H1 (cell line): ENCODE data around the gene KCNQ1. TPM values are rescaled to one million over a fixed set of nuclear protein-coding genes. Genes with fewer than 3 reads are reported as not detected.

Source experiments
- CTCF ChIA-PET: fragments of 300-600 bp; sonication (Branson Sonifier 250); formaldehyde crosslinking; loops from one replicate; lab custom pipeline; 2021; ENCODE audit not compliant: partially characterized antibody; lab: Charles Lee
- POLR2A ChIA-PET: fragments of 300-600 bp; sonication (Branson Sonifier 250); formaldehyde crosslinking; loops from one replicate; lab custom pipeline; 2021; ENCODE audit warnings: inconsistent platforms; ENCODE audit not compliant: partially characterized antibody; lab: Charles Lee
- DNase-seq, 2 experiments: peaks; one replicate each; pipeline versions ENCODE4 v3.0.0 to v3.0.0-alpha.2; 2010 to 2022; ENCODE audit warnings: low spot score in 2 of 2, low read depth in 1 of 2, mixed read lengths in 1 of 2
- FAIRE-seq: peaks from 2 replicates; lab custom pipeline; 2011; peaks lifted over from hg19 to GRCh38; lab: Jason Lieb, UNC
- H2AFZ ChIP-seq: 2 replicates; pipeline ENCODE4 v1.8.1; 2012; ENCODE audit warnings: low read length, inconsistent platforms
- H2AK5ac ChIP-seq: 2 replicates; pipeline ENCODE4 v1.6.1; 2013; ENCODE audit warnings: low read depth, low read length
- H2BK120ac ChIP-seq: replicated peaks from 2 replicates; pipeline ENCODE3; 2013; ENCODE audit warnings: low read depth, low read length, inconsistent platforms
- H2BK12ac ChIP-seq: 2 replicates; pipeline ENCODE4 v1.6.1; 2013; ENCODE audit warnings: low read depth, low read length
- H2BK15ac ChIP-seq: 2 replicates; pipeline ENCODE4 v1.6.1; 2013; ENCODE audit warnings: low read length
- H2BK20ac ChIP-seq: 2 replicates; pipeline ENCODE4 v1.6.1; 2013; ENCODE audit warnings: low read length
- H2BK5ac ChIP-seq: 2 replicates; pipeline ENCODE4 v1.6.1; 2013; ENCODE audit warnings: low read depth, low read length
- H3K14ac ChIP-seq: 2 replicates; pipeline ENCODE4 v1.6.1; 2013; ENCODE audit warnings: inconsistent platforms; ENCODE audit not compliant: insufficient read length
- H3K18ac ChIP-seq: 2 replicates; pipeline ENCODE4 v1.6.1; 2013; ENCODE audit warnings: low read length; ENCODE audit errors: extremely low read depth
- H3K23ac ChIP-seq: 2 replicates; pipeline ENCODE4 v1.6.1; 2013; ENCODE audit warnings: inconsistent platforms; ENCODE audit not compliant: insufficient read length
- H3K23me2 ChIP-seq: 2 replicates; pipeline ENCODE4 v1.6.1; 2013; ENCODE audit warnings: low read depth, low read length
- H3K27ac ChIP-seq: 2 replicates; pipeline ENCODE4 v1.6.1; 2011; ENCODE audit warnings: low read depth, low read length, inconsistent platforms
- H3K27me3 ChIP-seq, 4 experiments: replicated peaks in 1 of 4; 1 replicate in 1 of 4; 2 replicates in 3 of 4; pipeline versions ENCODE4 v1.6.1 to v1.8.1; 2011 to 2013; ENCODE audit warnings: low read length in 3 of 4, mild to moderate bottlenecking in 3 of 4, inconsistent platforms in 2 of 4, mixed read lengths in 2 of 4, moderate library complexity in 1 of 4; ENCODE audit not compliant: control insufficient read depth in 3 of 4, insufficient read depth in 3 of 4; ENCODE audit errors: extremely low read depth in 1 of 4
- H3K36me3 ChIP-seq, 4 experiments: 2 replicates each; pipeline versions ENCODE4 v1.6.1 to v1.8.1; 2011 to 2013; ENCODE audit warnings: mild to moderate bottlenecking in 4 of 4, low read length in 3 of 4, moderate library complexity in 2 of 4, control low read depth in 1 of 4, inconsistent platforms in 1 of 4; ENCODE audit not compliant: insufficient read depth in 4 of 4, control insufficient read depth in 2 of 4
- H3K4ac ChIP-seq: replicated peaks from 2 replicates; pipeline ENCODE3; 2013; ENCODE audit warnings: low read length, low read depth, mixed read lengths, inconsistent platforms; ENCODE audit not compliant: insufficient read length
- H3K4me1 ChIP-seq, 4 experiments: replicated peaks in 1 of 4; 1 replicate in 1 of 4; 2 replicates in 3 of 4; pipeline versions ENCODE4 v1.6.1 to v1.8.1; 2011 to 2013; ENCODE audit warnings: low read length in 3 of 4, inconsistent platforms in 2 of 4, mixed read lengths in 1 of 4; ENCODE audit not compliant: insufficient read depth in 4 of 4, control insufficient read depth in 3 of 4
- H3K4me2 ChIP-seq, 2 experiments: 2 replicates each; pipeline versions ENCODE4 v1.6.1 to v1.8.1; 2011 to 2013; ENCODE audit warnings: low read depth in 2 of 2, low read length in 2 of 2, control low read depth in 1 of 2, inconsistent platforms in 1 of 2, mild to moderate bottlenecking in 1 of 2; ENCODE audit not compliant: insufficient read depth in 1 of 2
- H3K4me3 ChIP-seq, 4 experiments: fragments of 200-600, 300-600 bp in 1 of 4; sonication (generic), shearing (Covaris generic), sonication (Bioruptor Twin) in 1 of 4; 2 replicates each; pipeline versions ENCODE4 v1.5.1 to v1.8.1; 2011 to 2016; ENCODE audit warnings: low read length in 4 of 4, low read depth in 3 of 4, control low read depth in 2 of 4, inconsistent platforms in 2 of 4, mild to moderate bottlenecking in 2 of 4, mixed read lengths in 1 of 4, moderate library complexity in 1 of 4; ENCODE audit not compliant: insufficient read depth in 2 of 4; ENCODE audit errors: extremely low read depth in 1 of 4
- H3K56ac ChIP-seq: replicated peaks from 2 replicates; pipeline ENCODE3; 2013; ENCODE audit warnings: low read depth, mild to moderate bottlenecking, mixed read lengths, low read length, inconsistent platforms; ENCODE audit not compliant: insufficient read length
- H3K79me1 ChIP-seq: 2 replicates; pipeline ENCODE4 v1.6.1; 2013; ENCODE audit warnings: low read depth, low read length, control low read depth
- H3K79me2 ChIP-seq, 2 experiments: 2 replicates each; pipeline versions ENCODE4 v1.6.1 to v1.8.1; 2012 to 2013; ENCODE audit warnings: low read length in 2 of 2, mild to moderate bottlenecking in 2 of 2, inconsistent platforms in 1 of 2; ENCODE audit not compliant: insufficient read depth in 2 of 2, control insufficient read depth in 1 of 2
- H3K9ac ChIP-seq, 4 experiments: replicated peaks in 1 of 4; 1 replicate in 1 of 4; 2 replicates in 3 of 4; pipeline versions ENCODE4 v1.6.1 to v1.8.1; 2011 to 2013; ENCODE audit warnings: low read depth in 3 of 4, low read length in 3 of 4, control low read depth in 2 of 4, mild to moderate bottlenecking in 2 of 4, moderate library complexity in 2 of 4, inconsistent platforms in 1 of 4; ENCODE audit errors: extremely low read depth in 1 of 4
- H3K9me3 ChIP-seq, 2 experiments: 2 replicates each; pipeline versions ENCODE4 v1.6.1 to v1.8.1; 2012 to 2013; ENCODE audit warnings: mild to moderate bottlenecking in 2 of 2, moderate library complexity in 2 of 2, control low read depth in 1 of 2, inconsistent platforms in 1 of 2, low read depth in 1 of 2, low read length in 1 of 2, mixed read lengths in 1 of 2; ENCODE audit not compliant: insufficient read depth in 2 of 2
- H4K20me1 ChIP-seq, 2 experiments: replicated peaks in 1 of 2; 2 replicates each; pipeline versions ENCODE3 to v1.8.1; 2011 to 2013; ENCODE audit warnings: inconsistent platforms in 2 of 2, low read length in 2 of 2, mild to moderate bottlenecking in 1 of 2; ENCODE audit not compliant: insufficient read depth in 2 of 2, control insufficient read depth in 1 of 2
- H4K5ac ChIP-seq: 2 replicates; pipeline ENCODE4 v1.6.1; 2013; ENCODE audit warnings: low read length, low read depth, mixed read lengths, inconsistent platforms; ENCODE audit not compliant: insufficient read length
- H4K8ac ChIP-seq: 2 replicates; pipeline ENCODE4 v1.8.0; 2013; ENCODE audit warnings: mild to moderate bottlenecking, moderate library complexity, low read length, inconsistent platforms; ENCODE audit not compliant: insufficient read depth; ENCODE audit errors: extremely low read depth
- H4K91ac ChIP-seq: replicated peaks from 2 replicates; pipeline ENCODE3; 2013; ENCODE audit warnings: low read length, mixed read lengths, inconsistent platforms; ENCODE audit not compliant: insufficient read length
- KDM4A ChIP-seq: IDR thresholded peaks from one replicate; pipeline ENCODE4 v1.7.1; 2012; ENCODE audit warnings: low read depth, mild to moderate bottlenecking, moderate library complexity, low read length, inconsistent platforms; ENCODE audit not compliant: severe bottlenecking
- WGBS, 2 experiments: shearing (Covaris generic) in 1 of 2; methylation state at CpG; one replicate each; pipeline versions ENCODE4 v1.1.6 to v1.1.7; 2013 to 2015; ENCODE audit warnings: low lambda C conversion rate in 2 of 2, mixed read lengths in 2 of 2, inconsistent platforms in 1 of 2, low coverage in 1 of 2, missing lambda C conversion rate in 1 of 2; ENCODE audit not compliant: insufficient replicate concordance in 2 of 2, insufficient coverage in 1 of 2, insufficient read length in 1 of 2; ENCODE audit errors: extremely low coverage in 1 of 2, missing lambda C conversion rate in 1 of 2; 5-methylcytosine and 5-hydroxymethylcytosine counted together
- polyA plus RNA-seq, 7 experiments: library from polyadenylated mRNA; depleted of rRNA in 3 of 7; stranded (reverse) in 5 of 7; unstranded in 2 of 7; fragments of >200 nt in 5 of 7; fragments of 200-250 nt in 2 of 7; gene quantifications; 1 replicate in 5 of 7; 2 replicates in 1 of 7; 4 replicates in 1 of 7; pipeline versions ENCODE4 v1.2.1 to v1.2.3, GENCODE V29; 2011 to 2013; ENCODE audit warnings: missing spikeins in 2 of 7, mixed read lengths in 2 of 7
- total RNA-seq: library from RNA; stranded (reverse); fragmentation: NEBNext Ultra II Directional; extraction: Animal tissue kit (Norgen Biotek cat#: 25700); gene quantifications from 2 replicates; pipeline ENCODE4 v1.2.1, GENCODE V29; 2021

KCNQ1 gene
- total and polyA plus RNA-seq, 2 of the 8 experiments (the other 6 are each of a cell fraction or from before 2014, with no cell fraction given), result 1.9 to 2.0 TPM

DNA sequence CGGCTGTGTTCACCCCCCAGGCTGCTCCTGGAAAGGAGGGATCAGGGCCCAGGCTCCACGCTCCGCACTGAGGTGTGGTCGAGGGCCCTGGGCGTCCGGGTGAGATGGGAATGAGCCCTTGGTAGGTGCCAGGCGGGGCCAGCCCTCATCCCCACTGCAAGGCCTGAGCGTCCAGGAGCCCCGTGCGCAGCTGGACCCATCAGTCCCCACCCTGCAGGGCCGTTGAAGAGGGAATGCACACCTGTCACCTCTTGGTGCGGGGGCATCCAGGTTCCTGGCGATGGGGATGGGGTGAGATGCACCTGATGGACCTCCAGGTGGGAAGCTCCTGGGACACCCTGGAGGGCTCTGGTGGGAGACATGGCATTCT lies 72.2 kb downstream of the KCNQ1 start:
- Histone ChIP-seq H2BK120ac (no peak overlapping the region), H3K27me3 (peaks cover 0 to 14% (median 2%) of the 10 kb centered on the region in 4 experiments; a peak in 5 of 7 replicates), H3K4ac (no peak overlapping the region), H3K14ac (no peak overlapping the region), H2BK20ac (no peak overlapping the region), H4K91ac (no peak overlapping the region), H2AFZ (no peak overlapping the region), H2BK12ac (no peak overlapping the region)
- POLR2A ChIA-PET, result no interaction called here
- TF ChIP-seq KDM4A, result no peak
- TF ChIP-seq, all 59 proteins: peak for 0
- FAIRE-seq (no peak), DNase-seq (no peak)
- CTCF ChIA-PET, result interaction anchor here (1.0 to 7.3 kb wide), 3 partner anchors 10 to 98 kb away, joined by 3 to 50 read pairs (median 4); no protein-coding TSS in a partner anchor
- Histone ChIP-seq H3K18ac (no peak overlapping the region), H3K56ac (no peak overlapping the region), H3K79me2 (no peaks in the 10 kb centered on the region), H3K79me1 (no peaks in the 10 kb centered on the region), H3K23ac (no peak overlapping the region), H3K9me3 (no peaks in the 10 kb centered on the region), H3K36me3 (no peaks in the 10 kb centered on the region), H2AK5ac (no peak overlapping the region), H3K23me2 (no peaks in the 10 kb centered on the region), H2BK15ac (no peak overlapping the region), H4K8ac (no peak overlapping the region), H3K4me2 (no peak overlapping the region), H3K4me1 (no peaks in the 10 kb centered on the region), H2BK5ac (no peak overlapping the region), H4K5ac (no peak overlapping the region), H3K9ac (no peak overlapping the region), H3K4me3 (no peak overlapping the region), H3K27ac (no peak overlapping the region), H4K20me1 (no peaks in the 10 kb centered on the region)
- 94% methylated on average over 13 of the region's 13 CpGs; no CpG with 5 or more reads in 1 of the 2 experiments for WGBS, 2 experiments
